CD4-positive, alpha-beta T cell treated with Interleukin-15 for 1 hour (primary cell): ENCODE data around the gene CNTNAP2.
"Not testable (repeated sequence)": the region's sequence is repeated elsewhere in the genome, so short reads cannot be mapped to it uniquely, and the experiment has no call there.

Experiments used
- DNase-seq: peaks from one replicate; pipeline ENCODE4 v3.0.0-alpha.2; 2020

CNTNAP2 gene

GRCh38 chr7:147593271-147594057 lies 1476.9 kb downstream of the CNTNAP2 start:
- DNase-seq = no peak

- DNase-seq = no peak
Observed at GRCh38 chr7:147595042-147595441, 1478.4 kb downstream of the CNTNAP2 start.

- not testable (repeated sequence) for DNase-seq
Observed at GRCh38 chr7:147598687-147599086, 1482.1 kb downstream of the CNTNAP2 start.

GRCh38 chr7:147605323-147605722 lies 1488.7 kb downstream of the CNTNAP2 start:
- no peak for DNase-seq

GRCh38 chr7:147607157-147607800 lies 1490.7 kb downstream of the CNTNAP2 start:
- no peak for DNase-seq

GRCh38 chr7:147611431-147611830 lies 1494.8 kb downstream of the CNTNAP2 start:
- no peak for DNase-seq

- DNase-seq = no peak
Observed at GRCh38 chr7:147635288-147635687, 1518.7 kb downstream of the CNTNAP2 start.

- no peak for DNase-seq
Observed at GRCh38 chr7:147636553-147636952, 1520.0 kb downstream of the CNTNAP2 start.

- no peak for DNase-seq
Observed at GRCh38 chr7:147638566-147638965, 1522.0 kb downstream of the CNTNAP2 start.

GRCh38 chr7:147639037-147639436 lies 1522.4 kb downstream of the CNTNAP2 start:
- DNase-seq = no peak

- DNase-seq = no peak
Observed at GRCh38 chr7:147639751-147640150, 1523.2 kb downstream of the CNTNAP2 start.

GRCh38 chr7:147640821-147641220 lies 1524.2 kb downstream of the CNTNAP2 start:
- no peak for DNase-seq

- no peak for DNase-seq
Observed at GRCh38 chr7:147646568-147646967, 1530.0 kb downstream of the CNTNAP2 start.

- no peak for DNase-seq
Observed at GRCh38 chr7:147650991-147651390, 1534.4 kb downstream of the CNTNAP2 start.

GRCh38 chr7:147651601-147652000 lies 1535.0 kb downstream of the CNTNAP2 start:
- no peak for DNase-seq

- DNase-seq = no peak
Observed at GRCh38 chr7:147653456-147653855, 1536.9 kb downstream of the CNTNAP2 start.

- DNase-seq = no peak
Observed at GRCh38 chr7:147658392-147658967, 1541.9 kb downstream of the CNTNAP2 start.

- DNase-seq = no peak
Observed at GRCh38 chr7:147659036-147659995, 1542.7 kb downstream of the CNTNAP2 start.

- DNase-seq = no peak
Observed at GRCh38 chr7:147664541-147664940, 1547.9 kb downstream of the CNTNAP2 start.

- no peak for DNase-seq
Observed at GRCh38 chr7:147670759-147671158, 1554.2 kb downstream of the CNTNAP2 start.

GRCh38 chr7:147674705-147675104 lies 1558.1 kb downstream of the CNTNAP2 start:
- DNase-seq = no peak

GRCh38 chr7:147678943-147679342 lies 1562.3 kb downstream of the CNTNAP2 start:
- no peak for DNase-seq

GRCh38 chr7:147681530-147681929 lies 1564.9 kb downstream of the CNTNAP2 start:
- no peak for DNase-seq
